Breast epithelium (tissue), 4 donors: ENCODE results near the gene FBLN2. TPM values are rescaled to one million over a fixed set of nuclear protein-coding genes. Genes with fewer than 3 reads are reported as not detected.

Experiments
- DNase-seq, 2 donors: peaks; one replicate each; pipeline ENCODE4 v3.0.0-alpha.2; 2019; ENCODE audit warnings: low spot score in 2 of 2
- H3K27ac ChIP-seq, 2 donors: fragments of 200-600 bp; sonication (generic) in 1 of 2; one replicate each; pipeline ENCODE4 v1.5.1; 2016 to 2019; ENCODE audit warnings: mild to moderate bottlenecking in 1 of 2
- H3K27me3 ChIP-seq, 2 donors: fragments of 200-600 bp; sonication (generic) in 1 of 2; one replicate each; pipeline versions ENCODE4 v1.5.1 to v1.6.0; 2017 to 2019; ENCODE audit warnings: control low read depth in 1 of 2, mild to moderate bottlenecking in 1 of 2
- H3K36me3 ChIP-seq: fragments of 200-600 bp; one replicate; pipeline ENCODE4 v1.5.1; 2019
- H3K4me1 ChIP-seq, 2 donors: fragments of 200-600 bp; sonication (generic); one replicate each; pipeline ENCODE4 v1.5.1; 2016 to 2019; ENCODE audit warnings: control low read depth in 1 of 2
- H3K4me3 ChIP-seq, 3 donors: fragments of 200-600 bp; sonication (generic); 1 replicate in 2 of 3; 2 replicates in 1 of 3; pipeline ENCODE4 v1.5.1; 2016 to 2019; ENCODE audit warnings: mild to moderate bottlenecking in 3 of 3, moderate library complexity in 2 of 3
- H3K9me3 ChIP-seq, 2 donors: fragments of 200-600 bp; sonication (generic) in 1 of 2; one replicate each; pipeline ENCODE4 v1.5.1; 2016 to 2019; ENCODE audit warnings: control low read depth in 1 of 2
- CTCF ChIP-seq, 3 donors: fragments of 450-650 bp; IDR thresholded peaks; one replicate each; pipeline ENCODE4 v1.5.1; 2016 to 2017; ENCODE audit warnings: antibody characterized with exemption in 3 of 3, mild to moderate bottlenecking in 3 of 3, moderate library complexity in 3 of 3
- POLR2A ChIP-seq: fragments of 450-650 bp; IDR thresholded peaks from one replicate; pipeline ENCODE4 v1.6.1; 2016; ENCODE audit warnings: antibody characterized with exemption, mild to moderate bottlenecking, moderate library complexity
- POLR2AphosphoS5 ChIP-seq, 3 donors: sonication (generic); formaldehyde crosslinking; IDR thresholded peaks; one replicate each; pipeline ENCODE4 v1.6.1; 2017; ENCODE audit warnings: antibody characterized with exemption in 3 of 3
- intact Hi-C: fragments of 100-400 bp; cut with DNase I; formaldehyde crosslinking; loops from one replicate; pipeline ENCODE4 v1.15.1; 2023; ENCODE audit warnings: low total_unique reads
- total RNA-seq, 3 donors: library from RNA; depleted of rRNA; stranded (reverse); fragments of >200 nt; gene quantifications; one replicate each; pipeline ENCODE4 v1.1.0, GENCODE V29; 2016

The FBLN2 gene
- total RNA-seq, 3 donors from 2014 or later, result 43.5 to 663 (median 81.3) TPM

- H3K4me3 ChIP-seq, result peak overlapping the region in 1 of 3 donors; percentile 47
- TF ChIP-seq CTCF (IDR thresholded peaks at IDR 0.05) (peak; percentile 87 to 98 (median 97)), POLR2A (no peak), POLR2AphosphoS5 (IDR thresholded peaks at IDR 0.05) (peak in 2 of 3 donors; percentile 22 to 32)
- peaks cover 7 to 21% of the 10 kb centered on the region in 2 donors for H3K27me3 ChIP-seq
- H3K27ac ChIP-seq, result no peak overlapping the region
- peaks cover 4 to 6% of the 10 kb centered on the region in 2 donors for H3K4me1 ChIP-seq
- intact Hi-C loops, result no loop called here
- no peaks in the 10 kb centered on the region for H3K36me3 ChIP-seq
- DNase-seq, result peak; percentile 37 to 72
- no peaks in the 10 kb centered on the region for H3K9me3 ChIP-seq
Observed at GRCh38 chr3:13650210-13651056, 101.5 kb downstream of the FBLN2 start.

- no peak for DNase-seq
- H3K9me3 ChIP-seq, result no peaks in the 10 kb centered on the region
- intact Hi-C loops, result no loop called here
- no peaks in the 10 kb centered on the region for H3K36me3 ChIP-seq
- no peak overlapping the region for H3K4me3 ChIP-seq
- no peak for TF ChIP-seq POLR2A
- TF ChIP-seq CTCF (IDR thresholded peaks at IDR 0.05), result no peak
- TF ChIP-seq POLR2AphosphoS5 (IDR thresholded peaks at IDR 0.05), result no peak
- H3K27me3 ChIP-seq, result peaks cover 8 to 23% of the 10 kb centered on the region in 2 donors
- no peak overlapping the region for H3K27ac ChIP-seq
- peaks cover 4 to 6% of the 10 kb centered on the region in 2 donors for H3K4me1 ChIP-seq
Observed at GRCh38 chr3:13651057-13651400, 102.1 kb downstream of the FBLN2 start.

GRCh38 chr3:13651775-13652428 is 103.0 kb downstream of the FBLN2 start:
- H3K27me3 ChIP-seq, result peaks cover 8 to 31% of the 10 kb centered on the region in 2 donors
- no peak overlapping the region for H3K27ac ChIP-seq
- H3K36me3 ChIP-seq, result no peaks in the 10 kb centered on the region
- H3K9me3 ChIP-seq, result no peaks in the 10 kb centered on the region
- H3K4me1 ChIP-seq, result peaks cover 4 to 6% of the 10 kb centered on the region in 2 donors
- no peak overlapping the region for H3K4me3 ChIP-seq
- no peak for DNase-seq
- intact Hi-C loops, result no loop called here
- TF ChIP-seq POLR2AphosphoS5 (IDR thresholded peaks at IDR 0.05) (no peak), POLR2A (no peak), CTCF (IDR thresholded peaks at IDR 0.05) (no peak)

GRCh38 chr3:13652728-13653127 is 103.8 kb downstream of the FBLN2 start:
- Histone ChIP-seq H3K4me3 (no peak overlapping the region), H3K36me3 (no peaks in the 10 kb centered on the region), H3K9me3 (no peaks in the 10 kb centered on the region), H3K27me3 (peaks cover 8 to 33% of the 10 kb centered on the region in 2 donors), H3K27ac (no peak overlapping the region), H3K4me1 (peaks cover 4 to 5% of the 10 kb centered on the region in 2 donors)
- no peak for TF ChIP-seq POLR2A
- no peak for TF ChIP-seq CTCF (IDR thresholded peaks at IDR 0.05)
- no peak for TF ChIP-seq POLR2AphosphoS5 (IDR thresholded peaks at IDR 0.05)
- DNase-seq, result no peak
- intact Hi-C loops, result no loop called here
